Measurements from ENCODE around the gene SLCO4A1.

- TF ChIP-seq CTCF (IDR thresholded peaks at IDR 0.05) (no peak), POLR2A (IDR thresholded peaks at IDR 0.05) (no peak), POLR2AphosphoS5 (IDR thresholded peaks at IDR 0.05) (no peak)
Observed at GRCh38 chr20:62614961-62615680, 27.2 kb upstream of the SLCO4A1 start.

Measured in sigmoid colon (tissue), 4 donors.